Stimulated activated CD4-positive, alpha-beta T cell treated with anti-CD3 and anti-CD28 coated beads, Interleukin-15, amount 100 ng/mL, for 48 hours (primary cell): Measurements from ENCODE around the gene TBC1D23.
"Not testable (repeated sequence)": the region's sequence is repeated elsewhere in the genome, so short reads cannot be mapped to it uniquely, and the experiment has no call there.

Experiments used
- DNase-seq, 2 donors: peaks; one replicate each; pipeline ENCODE4 v3.0.0-alpha.2; 2020; ENCODE audit warnings: low read depth in 2 of 2

The TBC1D23 gene

DNA sequence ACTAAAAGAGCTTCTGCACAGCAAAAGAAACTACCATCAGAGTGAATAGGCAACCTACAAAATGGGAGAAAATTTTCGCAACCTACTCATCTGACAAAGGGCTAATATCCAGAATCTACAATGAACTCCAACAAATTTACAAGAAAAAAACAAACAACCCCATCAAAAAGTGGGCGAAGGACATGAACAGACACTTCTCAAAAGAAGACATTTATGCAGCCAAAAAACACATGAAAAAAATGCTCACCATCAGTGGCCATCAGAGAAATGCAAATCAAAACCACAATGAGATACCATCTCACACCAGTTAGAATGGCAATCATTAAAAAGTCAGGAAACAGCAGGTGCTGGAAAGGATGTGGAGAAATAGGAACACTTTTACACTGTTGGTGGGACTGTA, 91.0 kb downstream of the TBC1D23 start:
- not testable (repeated sequence) for DNase-seq

DNA sequence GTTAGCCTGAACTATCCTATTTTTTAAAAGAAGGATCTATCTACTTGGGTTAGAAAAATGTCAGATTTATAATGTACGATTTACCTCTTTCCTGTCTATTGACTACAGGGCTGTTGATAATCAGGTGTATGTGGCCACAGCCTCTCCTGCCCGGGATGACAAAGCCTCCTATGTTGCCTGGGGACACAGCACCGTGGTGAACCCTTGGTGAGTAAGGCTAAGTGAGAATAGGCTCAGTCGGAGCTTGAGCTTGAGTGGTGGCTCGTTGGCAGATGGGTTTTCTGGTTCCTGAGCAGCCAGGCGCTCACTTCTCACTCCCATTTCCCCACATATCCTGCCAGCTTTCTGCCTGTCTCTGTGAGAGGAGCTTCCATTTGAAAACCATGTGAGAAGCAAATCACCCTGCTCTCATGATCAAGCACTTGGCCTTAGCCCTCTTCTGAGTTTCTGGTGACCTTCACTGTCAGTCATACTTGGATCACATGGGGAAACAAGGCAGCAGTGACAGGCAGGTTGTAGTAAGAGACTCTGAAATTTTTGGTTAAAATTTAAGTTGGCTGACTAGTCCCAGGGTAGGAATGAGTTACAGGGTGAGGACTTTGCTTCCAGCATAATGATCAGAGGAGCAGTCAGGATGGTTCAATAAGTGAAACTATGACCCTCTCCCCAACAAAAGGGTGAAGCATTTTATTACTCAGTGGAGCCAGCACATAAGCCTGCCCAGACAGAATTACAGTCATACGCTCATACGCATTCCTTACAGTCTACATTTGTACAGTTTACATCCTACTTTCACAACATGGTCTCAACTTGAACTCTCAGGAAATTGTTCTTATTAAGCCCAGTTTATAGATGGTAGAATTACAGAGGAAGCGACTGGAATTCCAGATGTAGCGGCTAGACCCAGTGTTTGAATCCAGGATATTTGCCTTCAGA, 91.8 kb downstream of the TBC1D23 start:
- no peak for DNase-seq

DNA sequence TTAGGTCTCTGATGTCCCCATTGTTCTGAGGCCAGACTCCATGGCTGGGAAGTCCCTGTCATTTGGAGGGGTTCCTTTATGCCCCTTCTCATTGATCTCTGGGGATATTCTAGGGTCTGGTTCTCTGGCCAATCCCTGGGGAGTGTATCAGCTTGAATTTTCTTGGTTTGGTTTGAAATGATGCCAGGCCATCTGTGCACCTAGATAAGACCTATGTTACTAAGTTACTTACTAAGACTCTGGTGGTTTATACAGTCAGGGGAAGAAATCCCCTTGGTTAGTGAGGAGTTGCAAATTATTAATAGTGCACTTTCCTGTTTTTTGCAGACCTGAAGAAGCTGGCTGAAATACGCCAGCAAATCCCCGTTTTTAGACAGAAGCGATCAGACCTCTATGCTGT, 94.1 kb downstream of the TBC1D23 start:
- no peak for DNase-seq

DNA sequence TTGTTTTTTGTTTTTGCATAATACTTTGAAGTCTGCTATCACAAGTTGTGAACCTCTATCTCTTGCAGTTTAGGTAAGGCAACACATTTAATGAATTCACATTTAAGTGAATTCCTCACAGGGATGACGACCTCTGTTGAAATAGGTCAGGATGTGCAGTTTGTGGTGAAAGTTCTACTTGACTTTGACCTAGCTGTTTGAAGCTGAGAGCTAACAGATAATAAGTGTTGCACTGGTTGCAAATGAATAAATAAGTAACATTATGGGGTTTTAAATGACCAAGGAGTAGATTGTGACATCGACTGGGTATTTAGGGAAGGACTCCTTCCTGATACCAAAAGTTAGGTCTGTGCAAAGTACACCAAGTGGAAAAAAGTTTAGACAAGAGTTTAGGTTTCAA, 97.6 kb downstream of the TBC1D23 start:
- no peak for DNase-seq

DNA sequence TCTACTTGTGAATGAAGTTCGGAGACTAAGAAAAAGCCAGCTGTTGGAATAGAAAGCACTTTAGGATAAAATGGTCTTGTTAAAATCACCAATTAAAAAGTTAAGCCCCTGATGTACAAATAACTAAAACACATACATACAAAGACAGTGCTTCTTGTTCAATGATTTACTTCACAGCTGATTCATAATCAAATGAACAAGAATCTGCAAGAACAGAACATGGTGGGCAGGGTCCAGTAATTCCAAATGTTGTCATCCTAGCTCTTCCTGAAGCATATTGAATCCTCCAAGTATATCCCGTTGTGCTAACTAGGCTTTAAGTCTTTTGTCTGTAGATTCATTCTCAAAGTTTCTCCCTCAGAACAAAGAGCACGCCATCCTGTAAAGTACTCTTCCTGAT, 98.2 kb downstream of the TBC1D23 start:
- DNase-seq = no peak

DNA sequence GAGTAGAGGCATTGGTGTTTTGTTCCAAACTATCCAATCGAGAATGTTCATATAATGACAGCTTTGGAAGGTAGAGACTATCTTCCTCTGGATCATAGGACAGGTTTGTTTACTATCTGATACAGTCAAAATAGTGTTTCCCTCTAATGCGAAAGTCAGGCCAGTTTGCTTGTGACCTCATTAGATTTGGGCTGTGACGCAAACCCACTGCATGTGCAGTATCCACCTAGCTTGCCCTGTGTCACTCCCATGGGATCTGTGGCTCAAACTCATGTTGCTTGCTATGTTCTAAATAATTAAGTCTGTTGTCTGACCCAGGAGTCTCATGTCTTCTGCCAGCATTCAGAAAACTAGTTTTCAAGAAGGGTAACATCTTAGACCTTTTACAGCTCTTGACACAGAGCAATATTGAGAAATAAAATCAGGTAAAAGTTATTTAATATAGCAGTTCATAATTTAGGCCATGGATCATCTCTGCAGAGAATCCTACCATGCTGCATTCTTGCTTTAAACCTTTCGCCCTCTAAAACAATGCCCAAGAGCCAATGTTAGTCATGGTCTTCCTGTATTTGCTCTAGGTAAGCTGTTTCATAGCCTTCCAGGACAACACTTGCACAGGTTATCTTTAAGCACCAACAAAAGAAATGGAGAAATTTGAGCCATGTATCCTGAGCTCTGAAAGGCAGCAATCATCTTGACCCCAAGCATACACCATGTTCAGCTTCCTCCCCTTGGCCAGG, 100.1 kb downstream of the TBC1D23 start:
- DNase-seq = no peak

DNA sequence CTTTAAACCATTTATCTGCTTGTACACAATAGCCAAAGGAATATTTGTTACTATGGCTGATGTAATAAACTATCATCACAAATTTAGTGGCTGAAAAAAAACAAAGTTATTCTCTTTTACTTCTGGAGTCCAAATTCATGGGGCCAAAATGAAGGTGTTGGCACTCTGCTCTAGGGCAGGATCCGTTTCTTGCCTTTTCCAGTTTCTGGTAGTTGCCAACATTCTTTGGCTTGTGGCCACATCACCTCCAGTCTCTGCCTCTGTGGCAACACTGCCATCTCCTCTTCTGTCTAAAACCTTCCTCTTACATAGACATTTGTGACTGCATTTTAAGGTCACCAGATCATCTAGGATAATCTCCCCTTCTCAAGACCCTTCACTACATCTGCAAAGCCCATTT, 101.1 kb downstream of the TBC1D23 start:
- DNase-seq = no peak

DNA sequence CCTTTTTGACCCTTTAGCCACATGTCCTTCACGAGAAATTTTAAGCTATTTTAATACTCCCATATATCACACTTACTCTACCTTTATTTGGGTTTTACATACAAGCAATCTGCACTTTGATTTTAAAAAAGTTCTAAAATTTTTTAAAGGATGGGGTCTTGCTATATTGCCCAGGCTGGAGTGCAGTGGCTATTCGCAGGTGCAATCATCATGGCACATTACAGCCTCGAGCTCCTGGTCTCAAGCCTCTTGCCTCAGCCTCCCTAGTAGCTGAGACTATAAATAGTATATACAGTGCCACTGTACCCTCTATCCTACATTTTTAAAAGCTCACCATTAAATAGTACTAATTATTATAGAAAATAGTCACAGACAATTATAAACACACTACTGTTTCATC, 103.6 kb downstream of the TBC1D23 start:
- no peak for DNase-seq

DNA sequence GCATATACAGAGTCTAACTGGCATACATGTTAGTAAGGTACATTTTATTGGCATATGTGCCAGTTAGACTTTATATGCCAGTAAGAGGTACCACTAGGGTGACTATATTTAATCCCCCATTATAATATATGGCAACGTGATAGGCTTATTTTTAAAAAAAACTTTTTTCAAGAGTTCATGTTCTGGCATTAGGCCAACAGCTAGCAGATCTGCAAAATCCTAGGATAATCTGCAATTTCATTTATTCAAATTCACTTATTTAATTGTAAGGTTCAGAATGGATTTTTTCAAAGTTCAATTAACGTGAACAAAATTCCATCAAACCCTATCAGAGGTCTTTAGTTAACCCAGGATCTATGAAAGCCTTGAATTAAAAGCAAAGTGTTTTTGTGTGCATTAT, 105.6 kb downstream of the TBC1D23 start:
- DNase-seq = no peak

DNA sequence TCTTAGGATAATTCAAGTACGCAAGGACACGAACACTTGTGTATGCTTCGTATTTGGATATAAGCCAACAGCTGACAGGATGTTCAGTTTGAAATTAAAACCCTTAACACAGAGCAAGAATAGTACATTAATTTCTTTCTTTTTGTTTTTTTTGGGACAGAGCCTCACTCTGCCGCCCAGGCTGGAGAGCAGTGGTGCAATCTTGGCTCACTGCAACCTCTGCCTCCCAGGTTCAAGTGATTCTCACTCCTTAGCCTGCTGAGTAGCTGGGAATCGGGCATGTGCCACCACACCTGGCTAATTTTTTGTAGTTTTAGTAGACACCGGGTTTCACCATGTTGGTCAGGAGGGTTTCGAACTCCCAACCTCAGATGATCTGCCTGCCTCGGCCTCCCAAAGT, 107.6 kb downstream of the TBC1D23 start:
- DNase-seq = no peak

DNA sequence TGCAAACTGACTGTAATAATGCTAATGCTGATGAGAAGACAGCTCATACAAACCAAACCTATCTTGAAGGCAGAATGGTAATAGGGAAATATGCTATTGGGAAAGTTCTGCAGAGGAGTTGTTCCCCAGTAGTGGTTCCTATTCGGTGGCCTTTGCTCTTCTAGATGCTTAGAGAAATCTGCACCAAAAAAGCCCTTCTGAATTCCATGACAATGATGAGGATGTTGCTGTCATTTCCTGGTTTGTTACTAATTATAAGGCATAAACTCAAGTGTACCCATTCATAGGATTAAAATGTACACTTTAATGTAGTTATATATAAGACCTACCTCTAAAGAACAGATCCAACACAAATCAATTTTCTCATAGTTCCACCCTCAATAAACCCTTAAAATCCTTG, 110.0 kb downstream of the TBC1D23 start:
- DNase-seq = no peak

DNA sequence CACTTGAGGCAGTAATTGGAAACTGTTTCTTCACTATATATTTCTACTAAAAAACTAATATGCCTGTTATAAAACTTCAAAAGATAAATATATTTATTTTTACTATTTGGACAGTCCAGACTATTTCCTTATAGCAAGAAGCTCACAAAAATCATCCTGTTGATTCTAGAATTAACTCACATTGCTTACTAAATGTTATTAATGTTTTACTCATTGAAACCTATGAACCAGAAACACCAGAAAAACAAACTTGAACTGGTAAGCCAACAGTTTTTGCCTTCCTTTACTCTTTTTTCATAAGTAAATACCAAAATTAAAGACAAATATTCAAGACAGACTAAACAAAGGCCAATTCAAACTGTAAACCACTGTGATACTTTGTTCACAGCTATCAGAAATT, 113.7 kb downstream of the TBC1D23 start:
- no peak for DNase-seq
